Measurements from ENCODE around the gene MTHFR. TPM values are rescaled to one million over a fixed set of nuclear protein-coding genes. Genes with fewer than 3 reads are reported as not detected.

Gene MTHFR
- total RNA-seq, 4 donors from 2014 or later, result 35.0 to 57.5 (median 39.7) TPM

GRCh38 chr1:11738783-11739182 lies 67.0 kb downstream of the MTHFR start:
- peaks cover 45% of the 10 kb centered on the region for H3K4me1 ChIP-seq
- no peaks in the 10 kb centered on the region for H3K27me3 ChIP-seq
- H3K4me3 ChIP-seq, result no peak overlapping the region
- WGBS, result 80% methylated on average over 5 of the region's 6 CpGs
- TF ChIP-seq POLR2A (IDR thresholded peaks at IDR 0.05) (no peak), EP300 (IDR thresholded peaks at IDR 0.05) (no peak), POLR2AphosphoS5 (IDR thresholded peaks at IDR 0.05) (no peak), CTCF (IDR thresholded peaks at IDR 0.05) (no peak)
- no peak overlapping the region for H3K27ac ChIP-seq
- no peaks in the 10 kb centered on the region for H3K36me3 ChIP-seq
- DNase-seq (ENCODE audit: low spot score in 2 of 2), result no peak
- no peaks in the 10 kb centered on the region for H3K9me3 ChIP-seq

GRCh38 chr1:11738096-11738495 lies 67.7 kb downstream of the MTHFR start:
- H3K4me3 ChIP-seq, result no peak overlapping the region
- no peaks in the 10 kb centered on the region for H3K36me3 ChIP-seq
- TF ChIP-seq POLR2A (IDR thresholded peaks at IDR 0.05) (no peak), CTCF (IDR thresholded peaks at IDR 0.05) (no peak)
- H3K4me1 ChIP-seq, result peaks cover 48% of the 10 kb centered on the region
- no peaks in the 10 kb centered on the region for H3K27me3 ChIP-seq
- no peak for DNase-seq (ENCODE audit: low spot score in 2 of 2)
- H3K9me3 ChIP-seq, result no peaks in the 10 kb centered on the region
- peak overlapping the region; percentile 92 for H3K27ac ChIP-seq
- WGBS, result 60% methylated on average over 2 of the region's 2 CpGs

DNA sequence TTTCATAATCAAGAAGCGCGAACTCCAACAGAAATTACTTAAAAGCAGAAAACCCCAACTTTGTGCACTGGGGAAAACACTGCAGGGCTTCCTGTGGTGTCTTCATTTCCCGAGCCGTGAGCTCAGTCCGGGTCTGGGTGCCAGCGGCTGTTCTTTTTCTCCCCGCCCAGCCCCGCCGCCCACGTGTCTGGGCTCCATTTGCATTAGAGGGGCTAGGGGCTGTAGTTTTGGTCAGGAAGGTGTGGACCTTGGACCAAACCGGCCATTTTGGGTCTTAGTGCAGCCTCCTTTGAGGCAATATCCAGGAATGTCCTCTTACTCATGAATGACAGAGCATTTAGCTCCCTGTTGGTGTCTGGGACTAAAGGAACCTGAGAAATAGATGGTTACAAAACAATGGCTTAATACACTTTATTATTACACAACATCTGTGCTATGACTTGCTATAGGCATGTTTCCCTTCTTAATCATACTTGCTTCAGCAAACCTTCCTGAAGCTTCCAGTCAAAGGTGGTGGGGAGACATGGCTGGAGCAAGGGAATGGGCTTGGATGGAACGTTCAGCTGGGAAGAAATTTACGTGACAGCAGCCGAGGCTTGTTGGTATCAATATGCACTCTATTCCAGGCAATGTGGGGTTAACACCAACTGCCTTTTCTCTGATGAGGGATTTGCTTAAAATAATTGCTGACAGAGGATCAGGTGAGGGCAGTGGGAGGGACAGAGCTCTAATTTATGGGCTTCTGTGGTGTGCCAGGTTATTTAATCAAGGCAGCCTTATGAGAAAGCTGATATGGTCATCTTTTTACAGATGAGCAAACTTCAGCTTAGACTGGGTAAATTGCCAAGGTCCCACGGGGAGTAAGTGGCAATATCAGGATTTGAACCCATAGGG lies 68.8 kb downstream of the MTHFR start:
- no peaks in the 10 kb centered on the region for H3K27me3 ChIP-seq
- H3K27ac ChIP-seq, result peak overlapping the region; percentile 92
- H3K36me3 ChIP-seq, result no peaks in the 10 kb centered on the region
- 11% methylated on average over 15 of the region's 15 CpGs for WGBS
- no peaks in the 10 kb centered on the region for H3K9me3 ChIP-seq
- no peak for DNase-seq (ENCODE audit: low spot score in 2 of 2)
- H3K4me3 ChIP-seq, result peak overlapping the region; percentile 77
- H3K4me1 ChIP-seq, result peaks cover 57% of the 10 kb centered on the region
- no peak for TF ChIP-seq EP300 (IDR thresholded peaks at IDR 0.05)
- TF ChIP-seq POLR2AphosphoS5 (IDR thresholded peaks at IDR 0.05), result peak in 1 of 3 donors; percentile 70
- no peak for TF ChIP-seq CTCF (IDR thresholded peaks at IDR 0.05)
- no peak for TF ChIP-seq POLR2A (IDR thresholded peaks at IDR 0.05)

GRCh38 chr1:11735854-11736745 lies 69.7 kb downstream of the MTHFR start, which contains the start of gene AGTRAP:
AGTRAP (plus strand) TSS chr1:11736136; CDS start chr1:11736209, 73 bp downstream.
- no peaks in the 10 kb centered on the region for H3K36me3 ChIP-seq
- H3K4me1 ChIP-seq, result peaks cover 61% of the 10 kb centered on the region
- no peaks in the 10 kb centered on the region for H3K27me3 ChIP-seq
- WGBS, result under 1% methylated on average over 19 of the region's 59 CpGs
- peak; percentile 99 for DNase-seq (ENCODE audit: low spot score in 2 of 2)
- H3K9me3 ChIP-seq, result no peaks in the 10 kb centered on the region
- TF ChIP-seq POLR2AphosphoS5 (IDR thresholded peaks at IDR 0.05), result peak in 1 of 3 donors; percentile 84
- TF ChIP-seq CTCF (IDR thresholded peaks at IDR 0.05), result no peak
- TF ChIP-seq POLR2A (IDR thresholded peaks at IDR 0.05), result peak in 1 of 2 donors; percentile 25
- peak within 1 kb of the TSS; percentile 92 for H3K27ac ChIP-seq
- H3K4me3 ChIP-seq, result peak within 1 kb of the TSS; percentile 77

Other genes with a start within 250 kb of the MTHFR start
- gene FBXO2, start 151.5 kb downstream of the MTHFR start, total RNA-seq, result 10 to 100 TPM in 3 of 4 donors, 1 to 10 TPM in 1; 8.2 to 16.7 (median 13.5) TPM
- 10 to 100 TPM; 17.2 to 56.3 (median 28.1) TPM for gene FBXO44, start 151.1 kb downstream of the MTHFR start, total RNA-seq
- 10 to 100 TPM; 13.7 to 21.5 (median 15.9) TPM for gene FBXO6, start 141.8 kb downstream of the MTHFR start, total RNA-seq
- 10 to 100 TPM; 25.4 to 35.0 (median 32.7) TPM for gene MAD2L2, start 124.8 kb downstream of the MTHFR start, total RNA-seq
- gene DRAXIN, start 114.3 kb downstream of the MTHFR start, total RNA-seq, result under 1 TPM in 3 of 4 donors, not detected in 1; 0.08 to 0.10 (median 0.08) TPM
- gene AGTRAP, start 69.8 kb downstream of the MTHFR start, total RNA-seq, result 10 to 100 TPM; 34.7 to 52.5 (median 47.2) TPM
- gene C1orf167, start 43.8 kb downstream of the MTHFR start, total RNA-seq, result 1 to 10 TPM in 2 of 4 donors, not detected in 2; 1.1 to 6.1 TPM
- gene CLCN6, start 227 bp upstream of the MTHFR start, total RNA-seq, result 10 to 100 TPM in 2 of 4 donors, 1 to 10 TPM in 2; 6.2 to 22.5 (median 10.2) TPM
- not detected for gene NPPA, start 41.8 kb upstream of the MTHFR start, total RNA-seq
- gene NPPB, start 53.0 kb upstream of the MTHFR start, total RNA-seq, result not detected
- 10 to 100 TPM; 59.5 to 98.4 (median 78.8) TPM for gene KIAA2013, start 120.5 kb upstream of the MTHFR start, total RNA-seq
- gene PLOD1, start 128.8 kb upstream of the MTHFR start, total RNA-seq, result 10 to 100 TPM; 26.7 to 47.6 (median 37.7) TPM
- gene MFN2, start 174.5 kb upstream of the MTHFR start, total RNA-seq, result 100 to 1,000 TPM; 106 to 146 (median 124) TPM
- gene MIIP, start 213.5 kb upstream of the MTHFR start, total RNA-seq, result 10 to 100 TPM; 31.1 to 40.3 (median 35.9) TPM

Data from suprapubic skin (tissue), 4 donors.